HG02885 (cell line): ENCODE data around the gene RRP1.

Experiments used
- ATAC-seq: cut with Tn5 transposase; IDR thresholded peaks from one replicate; pipeline ENCODE4 v1.9.1; 2021; ENCODE audit warnings: mild to moderate bottlenecking; ENCODE audit not compliant: unreplicated experiment, poor library complexity

RRP1 gene

GRCh38 chr21:43758111-43758641, 31.2 kb upstream of the RRP1 start:
- no peak for ATAC-seq

DNA sequence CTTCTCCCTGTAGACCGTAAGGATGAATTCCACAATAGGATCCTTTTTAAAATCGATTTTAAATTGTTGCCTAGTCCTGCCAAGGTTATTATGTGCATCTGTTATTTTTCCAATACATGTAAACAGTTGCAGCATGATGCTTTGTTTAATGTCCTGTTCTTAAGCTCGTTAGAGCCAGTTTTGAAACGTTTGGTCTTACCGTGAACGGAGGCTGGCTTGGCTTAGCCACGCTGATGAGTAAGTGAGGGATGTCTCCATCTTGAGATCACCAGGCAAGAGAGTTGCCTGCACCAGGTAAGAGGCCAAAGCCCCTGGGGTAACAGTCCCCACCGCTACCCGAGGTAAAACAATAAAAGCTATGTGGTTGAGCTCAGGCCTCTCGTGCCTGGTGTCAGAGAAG, 30.6 kb upstream of the RRP1 start:
- ATAC-seq: no peak

GRCh38 chr21:43759651-43760050, 29.7 kb upstream of the RRP1 start:
- ATAC-seq: no peak

- no peak for ATAC-seq
Measured at GRCh38 chr21:43760391-43760958, 28.9 kb upstream of the RRP1 start.

DNA sequence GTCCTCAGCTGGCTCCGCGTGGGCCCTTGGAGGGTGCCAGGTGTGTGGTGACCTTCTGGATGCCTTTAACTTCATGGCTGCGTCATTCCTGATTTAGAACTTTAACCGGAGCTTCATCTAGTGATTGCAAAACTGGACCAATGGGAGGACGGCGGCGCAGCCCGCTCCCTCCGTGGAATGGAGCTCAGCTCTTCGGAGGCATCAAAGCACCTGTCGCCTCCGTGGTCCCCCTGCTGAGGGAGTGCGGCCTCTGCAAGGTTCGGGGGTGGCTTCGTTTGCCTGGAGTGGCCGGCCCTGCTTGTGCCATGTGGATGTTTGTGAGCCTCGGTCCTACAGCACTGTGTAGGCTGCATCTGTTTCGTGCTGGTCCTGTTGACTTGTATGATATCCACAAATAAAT, 27.5 kb upstream of the RRP1 start:
- no peak for ATAC-seq

DNA sequence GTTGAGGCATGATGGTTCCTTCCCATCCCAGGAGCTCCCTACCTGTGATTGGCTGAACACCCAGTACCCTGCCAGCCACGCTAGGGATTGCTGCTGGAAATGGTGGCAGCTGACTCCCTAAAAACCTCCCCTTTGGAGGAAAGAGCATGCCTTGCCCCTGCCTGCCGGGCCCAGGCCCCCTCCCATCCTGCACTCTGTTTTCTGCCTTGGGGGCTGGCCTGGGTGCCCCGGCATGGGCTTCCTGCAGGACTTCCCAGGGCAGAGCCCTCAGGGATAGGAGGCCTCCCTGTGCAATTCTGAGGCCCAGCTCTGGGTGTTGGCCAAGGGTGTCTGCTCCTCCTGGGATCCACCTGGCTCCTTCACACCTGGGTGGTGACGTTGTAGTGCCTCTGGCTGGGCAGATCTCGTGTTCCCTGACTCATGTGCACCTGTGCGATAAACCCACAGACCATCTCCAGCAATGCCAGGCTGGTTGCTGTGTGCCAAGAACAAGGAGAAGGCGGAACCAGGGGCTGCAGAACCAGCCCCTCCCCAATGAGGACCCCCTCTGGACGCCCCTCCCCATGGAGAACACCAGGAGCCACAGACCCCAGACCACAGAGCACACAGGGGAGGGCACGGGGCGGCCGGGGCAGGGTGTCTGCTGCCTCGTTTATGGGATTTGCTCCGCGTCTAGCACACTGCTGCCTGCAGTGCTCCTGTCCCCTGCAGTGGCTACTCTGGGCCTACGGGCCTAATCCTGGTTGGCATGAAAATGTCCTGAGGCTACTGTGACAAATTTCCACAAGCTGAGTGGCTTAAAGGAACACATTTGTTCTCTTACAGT, 26.9 kb upstream of the RRP1 start:
- no peak for ATAC-seq

GRCh38 chr21:43763901-43764523, 25.4 kb upstream of the RRP1 start:
- ATAC-seq: no peak

DNA sequence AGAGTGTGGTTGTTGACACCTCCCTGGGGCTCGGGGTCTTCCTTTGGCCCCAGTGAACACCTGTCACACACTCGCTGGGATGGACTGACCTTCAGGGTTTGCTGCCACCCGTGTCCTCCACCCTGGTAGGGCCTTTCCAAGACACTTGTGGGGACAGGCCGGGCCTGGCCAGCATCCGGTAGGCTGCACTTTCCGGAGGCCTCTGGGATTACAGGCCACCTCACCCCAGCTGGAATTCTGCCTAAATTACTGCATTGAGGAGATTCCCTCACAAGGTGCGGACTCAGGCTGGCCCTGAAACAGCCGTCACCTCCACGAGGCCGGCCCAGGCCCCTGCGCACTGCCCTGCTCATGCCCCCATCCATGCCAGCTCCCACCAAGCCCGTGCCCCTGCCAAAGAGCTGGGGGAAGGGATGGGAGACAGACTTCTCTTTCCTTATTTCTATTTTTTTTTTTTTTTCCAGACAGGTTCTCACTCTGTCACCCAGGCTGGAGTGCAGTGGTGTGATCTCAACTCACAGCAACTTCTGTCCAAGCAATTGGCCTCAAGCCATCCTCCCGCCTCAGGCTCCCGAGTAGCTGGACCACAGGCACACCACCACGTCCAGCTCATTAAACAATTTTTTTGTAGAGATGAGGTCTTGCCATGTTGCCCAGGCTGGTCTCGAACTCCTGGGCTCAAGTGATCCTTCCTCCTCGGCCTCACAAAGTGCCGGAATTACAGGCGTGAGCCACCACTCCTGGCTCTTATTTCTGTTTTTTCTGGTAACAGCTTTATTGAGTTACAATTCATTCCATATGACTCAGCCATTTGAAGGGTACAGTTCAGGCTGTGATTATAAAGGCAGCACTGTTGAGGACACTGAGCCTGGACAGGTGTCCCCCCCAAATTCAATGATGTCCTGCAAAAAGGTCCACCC, 24.5 kb upstream of the RRP1 start:
- ATAC-seq: no peak

- no peak for ATAC-seq
Measured at GRCh38 chr21:43766734-43767497, 22.5 kb upstream of the RRP1 start.

DNA sequence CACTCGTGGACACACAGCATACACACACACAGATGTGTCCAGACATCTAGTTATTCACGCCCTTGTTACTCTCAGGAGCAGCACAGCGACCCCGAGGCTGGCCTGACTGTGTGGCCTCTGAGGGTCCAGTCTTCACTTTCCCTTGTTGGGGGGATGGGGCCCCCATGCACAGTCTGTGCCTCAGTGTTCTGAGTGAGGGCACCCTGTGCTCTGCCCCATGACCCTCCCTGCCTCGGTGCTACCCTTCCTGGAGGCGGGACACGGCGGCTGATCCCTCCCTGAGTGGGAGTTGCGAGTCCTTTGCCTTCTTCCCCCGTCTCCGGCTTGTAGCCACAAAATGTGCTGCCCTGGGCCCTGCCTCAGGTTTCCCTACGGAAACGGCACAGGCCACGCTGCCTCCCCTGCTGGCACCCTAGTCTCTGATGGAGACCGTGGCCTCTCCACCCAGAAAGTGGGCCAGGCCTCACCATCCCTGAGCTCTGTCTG, 21.8 kb upstream of the RRP1 start:
- ATAC-seq: no peak

DNA sequence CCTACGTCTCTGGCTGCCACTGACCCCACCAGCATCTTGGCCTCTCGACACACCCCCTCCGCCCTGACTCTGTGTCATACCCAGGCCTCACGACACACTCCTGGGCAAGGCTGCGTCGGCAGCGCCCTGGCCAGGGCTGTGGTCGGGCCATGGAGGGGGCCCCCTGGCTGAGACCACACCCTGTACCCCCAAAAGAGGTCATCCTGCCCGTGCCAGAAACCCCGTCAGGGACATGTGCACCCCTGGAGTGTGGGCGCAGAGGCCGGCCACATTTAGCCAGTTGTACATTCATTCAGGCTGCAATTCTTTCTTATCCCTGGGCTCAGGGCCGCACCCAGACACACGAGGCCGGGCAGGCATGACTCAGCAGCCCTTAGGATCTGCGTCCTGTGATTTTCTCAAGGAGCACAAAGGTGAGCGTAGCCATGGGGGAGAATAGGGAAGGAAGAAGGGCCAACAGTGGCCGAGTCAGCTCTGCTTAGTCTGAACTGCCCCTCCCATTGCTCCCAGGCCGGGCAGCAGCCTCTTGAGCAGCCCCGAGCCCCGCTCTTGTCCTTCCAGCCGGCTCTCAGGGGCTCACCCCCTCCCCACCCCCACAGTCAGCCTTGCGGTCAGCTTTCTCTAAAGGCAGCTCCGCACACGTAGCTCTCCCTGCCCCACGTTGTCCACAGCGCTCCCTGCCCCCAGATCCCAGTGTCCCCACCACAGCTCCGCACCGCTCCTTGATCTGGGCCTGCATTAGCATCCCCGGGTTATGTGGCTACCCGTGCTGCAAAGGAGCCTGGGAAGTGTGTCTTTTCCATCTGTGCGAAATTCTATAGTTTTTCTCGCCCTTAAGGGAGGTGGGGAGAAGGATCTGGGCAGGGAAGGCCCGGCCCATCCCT, 21.2 kb upstream of the RRP1 start:
- no peak for ATAC-seq

GRCh38 chr21:43768868-43769167, 20.6 kb upstream of the RRP1 start:
- ATAC-seq: no peak

- no peak for ATAC-seq
Measured at GRCh38 chr21:43769325-43769958, 19.9 kb upstream of the RRP1 start.

DNA sequence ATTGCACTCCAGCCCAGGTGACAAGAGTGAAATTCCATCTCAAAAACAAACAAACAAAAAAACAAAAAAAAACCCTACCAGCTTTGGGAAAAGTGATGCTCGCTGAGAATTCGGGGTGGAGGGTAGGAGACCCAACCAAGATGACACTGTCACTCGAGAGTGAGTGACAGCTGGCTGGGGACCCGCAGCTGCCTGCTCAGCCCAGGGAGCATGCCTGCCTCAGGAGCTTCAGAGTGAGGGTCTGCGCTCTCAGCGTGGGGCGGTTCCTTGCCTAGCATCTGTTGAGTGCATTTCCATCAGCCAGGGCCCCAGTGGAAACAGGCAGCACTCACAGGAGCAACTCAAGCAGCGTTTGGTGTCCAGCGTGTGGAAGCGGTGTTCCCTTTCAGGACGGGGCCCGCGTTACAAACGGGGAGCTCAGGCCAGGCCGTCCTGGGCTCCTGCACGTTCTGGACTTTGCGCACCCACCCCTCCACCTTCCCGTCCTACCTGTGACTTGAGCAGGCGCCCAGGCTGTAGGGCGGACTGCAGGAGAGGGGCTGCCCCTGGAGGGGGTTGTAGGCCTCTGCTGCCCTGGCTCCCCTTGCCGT, 19.2 kb upstream of the RRP1 start:
- no peak for ATAC-seq

DNA sequence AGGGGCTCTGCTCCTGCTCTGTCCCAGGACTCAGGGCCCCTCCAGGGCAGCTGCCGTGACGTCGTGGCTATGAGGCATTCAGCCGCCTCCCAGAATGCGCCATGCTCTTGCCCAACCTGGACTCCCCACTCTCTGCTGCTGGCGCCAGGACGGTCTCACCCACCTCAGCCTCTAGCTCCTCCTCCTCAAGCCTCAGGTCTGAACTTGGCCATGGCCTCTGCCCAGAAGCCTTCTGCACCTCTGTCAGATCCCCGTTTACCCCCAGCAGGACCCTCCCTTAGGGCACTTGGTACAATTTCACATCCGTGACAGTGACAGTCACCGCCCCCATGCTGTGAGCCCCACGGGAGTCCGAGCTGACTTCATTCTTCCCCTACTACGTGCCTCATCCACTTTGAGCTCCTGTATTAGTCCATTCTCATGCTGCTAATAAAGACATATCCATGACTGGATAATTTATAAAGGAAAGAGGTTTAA, 18.1 kb upstream of the RRP1 start:
- no peak for ATAC-seq

GRCh38 chr21:43771698-43772424, 17.5 kb upstream of the RRP1 start:
- no peak for ATAC-seq

- no peak for ATAC-seq
Measured at GRCh38 chr21:43772425-43772821, 17.0 kb upstream of the RRP1 start.
